ENCODE data around the gene GBP2.
A peak's percentile ranks its signal among the peaks of the same experiment; 100 is the strongest.
"Not testable (repeated sequence)": the region's sequence is repeated elsewhere in the genome, so short reads cannot be mapped to it uniquely, and the experiment has no call there.

GBP2 gene

GRCh38 chr1:89129911-89130310 lies 4.0 kb upstream of the GBP2 start:
- no peak for DNase-seq
- in situ Hi-C loops (cut with MboI; ENCODE audit: low pct_unique_long_range_greater_than_20kb, low sequenced_read_pairs): no loop called here

DNA sequence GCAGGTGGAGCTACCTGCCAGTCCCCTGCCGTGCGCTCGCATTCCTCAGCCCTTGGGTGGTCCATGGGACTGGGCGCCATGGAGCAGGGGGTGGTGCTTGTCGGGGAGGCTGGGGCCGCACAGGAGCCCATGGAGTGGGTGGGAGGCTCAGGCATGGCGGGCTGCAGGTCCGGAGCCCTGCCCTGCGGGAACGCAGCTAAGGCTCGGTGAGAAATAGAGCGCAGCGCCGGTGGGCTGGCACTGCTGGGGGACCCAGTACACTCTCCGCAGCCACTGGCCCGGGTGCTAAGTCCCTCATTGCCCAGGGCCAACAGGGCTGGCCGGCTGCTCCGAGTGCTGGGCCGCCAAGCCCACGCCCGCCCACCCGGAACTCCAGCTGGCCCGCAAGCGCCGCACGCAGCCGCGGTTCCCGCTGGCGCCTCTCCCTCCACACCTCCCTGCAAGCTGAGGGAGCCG lies 2.1 kb upstream of the GBP2 start:
- DNase-seq; in situ Hi-C loops (cut with MboI; ENCODE audit: low pct_unique_long_range_greater_than_20kb, low sequenced_read_pairs): not testable (repeated sequence)

DNA sequence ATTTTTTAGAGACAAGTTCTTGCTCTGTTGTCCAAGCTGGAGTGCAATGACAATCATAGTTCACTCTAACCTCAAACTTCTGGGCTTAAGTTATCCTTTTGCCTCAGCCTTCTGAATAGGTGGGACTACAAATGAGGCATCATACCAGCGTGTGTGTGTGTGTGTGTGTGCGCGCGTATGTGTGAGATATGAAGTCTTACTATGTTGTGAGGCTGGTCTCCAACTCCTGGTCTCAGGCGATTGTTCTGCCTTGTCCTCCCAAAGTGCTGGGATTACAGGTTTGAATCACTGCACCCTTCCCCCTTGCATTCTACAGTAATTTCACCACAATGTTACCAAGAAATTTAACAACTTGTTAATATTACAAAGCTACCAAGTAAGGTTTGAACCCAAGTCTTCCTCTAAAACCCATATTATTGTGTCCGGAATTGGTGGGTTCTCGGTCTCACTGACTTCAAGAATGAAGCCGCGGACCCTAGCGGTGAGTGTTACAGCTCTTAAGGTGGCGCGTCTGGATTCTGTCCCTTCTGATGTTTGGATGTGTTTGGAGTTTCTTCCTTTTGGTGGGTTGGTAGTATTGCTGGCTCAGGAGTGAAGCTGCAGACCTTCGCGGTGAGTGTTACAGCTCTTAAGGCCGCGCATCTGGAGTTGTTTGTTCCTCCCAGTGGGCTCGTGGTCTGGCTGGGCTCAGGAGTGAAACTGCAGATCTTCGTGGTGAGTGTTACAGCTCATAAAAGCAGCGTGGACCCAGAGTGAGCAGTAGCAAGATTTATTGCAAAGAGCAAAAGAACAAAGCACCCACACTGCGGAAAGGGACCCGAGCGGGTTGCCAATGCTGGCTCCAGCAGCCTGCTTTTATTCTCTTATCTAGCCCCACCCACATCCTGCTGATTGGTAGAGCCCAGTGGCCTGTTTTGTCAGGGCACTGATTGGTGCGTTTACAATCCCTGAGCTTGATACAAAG lies 970 bp upstream of the GBP2 start:
- peak; percentile 46 for DNase-seq
- in situ Hi-C loops (cut with MboI; ENCODE audit: low pct_unique_long_range_greater_than_20kb, low sequenced_read_pairs): not testable (repeated sequence)

- peak; percentile 5 for DNase-seq
- in situ Hi-C loops (cut with MboI; ENCODE audit: low pct_unique_long_range_greater_than_20kb, low sequenced_read_pairs): no loop called here
These were observed 538 bp downstream of the GBP2 start for GRCh38 chr1:89125240-89125912.

DNA sequence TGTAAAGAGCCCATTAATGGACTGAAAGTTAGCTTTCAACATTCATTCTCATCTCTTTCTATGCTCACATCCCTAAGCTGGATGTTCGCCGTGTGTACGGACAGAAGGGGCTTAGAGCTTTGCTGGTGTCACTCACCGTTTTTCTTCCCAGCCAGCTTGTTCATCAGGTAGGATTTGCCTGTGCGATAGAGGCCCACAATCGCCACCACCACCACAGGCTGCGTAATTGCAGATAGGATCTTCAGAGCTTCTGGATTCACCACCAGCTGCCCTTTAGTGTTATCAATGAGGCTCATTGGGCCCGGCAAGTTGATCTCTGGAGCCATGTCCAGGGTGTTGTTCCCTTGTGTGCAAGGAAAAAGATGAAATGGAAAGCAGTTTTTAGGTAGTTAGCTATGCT lies 4.3 kb downstream of the GBP2 start:
- DNase-seq: no peak
- in situ Hi-C loops (cut with MboI; ENCODE audit: low pct_unique_long_range_greater_than_20kb, low sequenced_read_pairs): no loop called here

DNA sequence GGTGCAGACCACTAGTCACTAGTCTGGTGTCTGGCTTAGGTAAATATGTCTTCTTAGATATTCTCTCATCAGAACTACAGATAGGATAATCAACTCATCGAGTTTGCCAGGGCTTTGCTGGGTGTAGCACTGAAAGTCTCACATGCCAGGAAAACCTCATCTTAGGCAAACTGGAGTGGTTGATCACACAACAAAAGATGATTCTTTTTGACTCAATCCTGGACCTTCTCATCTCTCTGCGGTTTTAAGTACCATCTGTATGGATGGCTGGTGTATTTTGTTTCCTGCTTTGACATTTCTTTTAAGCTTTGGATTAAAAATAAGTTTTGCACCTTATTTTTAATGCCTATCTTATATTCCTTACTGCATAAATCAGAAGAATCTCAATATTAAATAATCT lies 11.3 kb downstream of the GBP2 start:
- DNase-seq: no peak
- in situ Hi-C loops (cut with MboI; ENCODE audit: low pct_unique_long_range_greater_than_20kb, low sequenced_read_pairs): no loop called here

DNA sequence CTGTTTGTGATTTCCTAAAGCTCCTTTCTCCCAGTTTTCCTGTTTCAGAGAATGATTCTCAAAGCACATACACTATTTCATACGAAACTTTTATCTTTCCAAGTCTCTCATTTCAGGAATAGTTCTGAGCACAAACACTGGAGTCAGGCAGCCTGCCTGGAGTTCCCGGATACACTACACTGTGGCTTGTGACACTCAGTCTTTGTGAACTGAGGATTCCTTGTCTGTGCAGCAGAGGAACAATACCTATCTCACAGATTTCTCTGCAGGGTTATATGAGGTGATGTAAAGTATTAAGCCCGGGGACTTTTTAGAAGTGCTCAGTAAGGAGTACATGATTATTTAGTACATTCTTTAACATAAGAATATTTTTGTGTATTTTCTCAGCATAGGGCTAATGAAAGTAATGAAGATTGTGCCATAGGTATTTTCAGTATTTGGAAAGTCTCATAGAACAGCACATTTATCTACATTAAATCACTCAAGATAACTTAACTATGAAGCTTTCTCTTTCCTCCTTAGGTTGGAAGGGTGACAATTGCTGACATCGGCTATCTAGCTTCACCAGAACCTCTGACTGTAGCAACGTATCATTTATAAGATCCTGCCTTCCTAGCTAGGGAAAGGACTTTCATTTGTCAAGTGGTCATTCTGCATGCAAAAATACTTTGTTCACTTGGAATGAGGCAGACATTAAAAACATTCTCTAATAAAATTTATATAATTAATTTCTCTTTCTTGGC lies 12.9 kb downstream of the GBP2 start:
- no peak for DNase-seq
- in situ Hi-C loops (cut with MboI; ENCODE audit: low pct_unique_long_range_greater_than_20kb, low sequenced_read_pairs): no loop called here

DNA sequence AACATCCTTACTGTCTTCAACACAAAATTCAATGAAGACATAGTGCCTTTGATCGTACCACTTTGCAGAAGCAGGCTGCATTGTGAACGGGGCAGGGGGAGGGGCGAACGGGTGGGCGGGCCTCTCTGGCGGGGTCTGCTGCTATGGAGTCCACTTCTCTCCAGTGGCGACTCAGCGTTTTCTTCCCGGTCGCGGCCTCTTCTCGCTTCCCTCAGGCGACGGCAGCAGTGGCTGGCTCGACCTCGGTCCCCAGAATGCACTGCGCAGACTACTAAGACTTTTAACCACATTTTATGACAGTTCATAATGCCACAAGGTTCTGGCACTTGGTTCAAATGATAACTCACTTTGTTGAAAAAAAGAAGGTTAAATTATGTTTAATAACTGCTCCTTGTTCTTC lies 21.2 kb downstream of the GBP2 start:
- no peak for DNase-seq
- in situ Hi-C loops (cut with MboI; ENCODE audit: low pct_unique_long_range_greater_than_20kb, low sequenced_read_pairs): no loop called here

- DNase-seq: no peak
- in situ Hi-C loops (cut with MboI; ENCODE audit: low pct_unique_long_range_greater_than_20kb, low sequenced_read_pairs): no loop called here
These were observed 21.8 kb downstream of the GBP2 start for GRCh38 chr1:89104147-89104546.

DNA sequence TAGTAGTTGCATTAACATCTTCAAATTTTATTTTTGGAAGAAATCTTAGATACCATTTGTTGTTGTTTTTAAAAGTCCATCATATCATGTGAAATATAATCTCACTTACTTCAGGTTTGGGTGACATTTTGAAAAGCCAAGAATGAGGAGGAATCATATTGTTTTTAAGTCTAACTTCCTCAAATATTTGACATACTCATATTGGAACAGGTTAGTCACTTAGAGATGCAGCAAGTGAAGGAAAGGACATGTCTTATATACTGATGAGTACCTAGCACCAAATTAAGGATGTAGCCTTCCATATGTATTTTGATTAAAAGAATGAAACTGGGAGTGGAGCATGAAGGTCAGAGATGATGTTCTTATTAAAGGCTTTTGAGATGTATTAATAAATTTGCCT lies 23.9 kb downstream of the GBP2 start:
- in situ Hi-C loops (cut with MboI; ENCODE audit: low pct_unique_long_range_greater_than_20kb, low sequenced_read_pairs): no loop called here
- no peak for DNase-seq

- DNase-seq: no peak
- in situ Hi-C loops (cut with MboI; ENCODE audit: low pct_unique_long_range_greater_than_20kb, low sequenced_read_pairs): no loop called here
These were observed 25.5 kb downstream of the GBP2 start for GRCh38 chr1:89100412-89100811.

DNA sequence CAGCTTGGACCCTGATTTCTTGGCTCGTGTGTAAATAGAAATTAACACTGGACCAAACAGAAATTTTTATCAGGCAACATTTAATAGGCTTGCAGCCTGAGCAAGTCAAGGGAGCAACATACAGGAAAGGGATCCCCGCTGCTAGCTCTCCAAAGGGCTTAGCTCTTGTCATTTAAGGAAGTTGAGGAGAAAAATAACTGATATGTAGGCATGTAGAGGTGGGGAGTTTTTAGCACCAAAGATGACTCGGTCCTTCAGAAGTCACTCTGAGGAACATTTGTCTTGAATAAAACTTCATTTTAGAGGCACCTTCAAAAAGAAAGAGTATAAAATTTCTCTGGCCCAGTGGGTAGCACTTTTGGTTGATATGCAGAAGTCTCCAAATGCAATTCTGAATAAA lies 27.1 kb downstream of the GBP2 start:
- no peak for DNase-seq
- in situ Hi-C loops (cut with MboI; ENCODE audit: low pct_unique_long_range_greater_than_20kb, low sequenced_read_pairs): no loop called here

DNA sequence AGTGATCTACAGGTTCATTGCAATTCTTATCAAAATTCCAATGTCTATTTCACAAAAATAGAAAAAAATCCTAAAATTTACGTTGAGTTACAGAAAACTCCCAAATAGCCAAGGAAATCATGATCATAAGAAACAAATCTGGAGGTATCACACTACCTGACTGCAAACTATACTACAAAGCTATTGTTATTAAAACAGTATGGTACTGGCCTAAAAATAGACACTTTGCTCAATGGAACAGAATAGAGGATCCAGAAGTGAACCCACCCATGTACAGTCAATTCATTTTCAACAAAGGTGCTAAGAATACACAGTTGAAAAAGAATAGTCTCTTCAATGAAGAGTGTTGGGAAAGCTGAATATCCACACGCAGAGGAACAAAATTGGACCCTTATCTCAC lies 30.2 kb downstream of the GBP2 start:
- no peak for DNase-seq
- in situ Hi-C loops (cut with MboI; ENCODE audit: low pct_unique_long_range_greater_than_20kb, low sequenced_read_pairs): no loop called here

DNA sequence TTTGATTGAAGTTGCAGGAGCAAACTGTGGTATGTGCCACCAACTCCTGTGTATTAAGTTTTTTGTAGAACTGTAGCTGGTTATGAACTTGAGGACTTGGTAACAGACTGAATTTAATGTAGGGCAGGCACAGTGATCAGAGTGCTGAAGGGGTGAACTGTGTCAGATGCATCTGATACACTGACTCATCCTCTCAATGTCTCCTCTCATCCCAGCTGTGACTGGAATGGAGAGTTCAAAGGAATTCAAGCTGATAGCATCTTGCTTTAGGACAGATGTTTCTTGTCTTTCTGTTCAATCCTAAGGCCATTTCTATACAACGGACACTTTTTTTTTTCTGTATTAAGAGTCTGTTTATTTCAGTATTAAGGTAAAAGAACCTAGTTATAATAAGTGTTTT lies 36.0 kb downstream of the GBP2 start:
- in situ Hi-C loops (cut with MboI; ENCODE audit: low pct_unique_long_range_greater_than_20kb, low sequenced_read_pairs): no loop called here
- DNase-seq: no peak

DNA sequence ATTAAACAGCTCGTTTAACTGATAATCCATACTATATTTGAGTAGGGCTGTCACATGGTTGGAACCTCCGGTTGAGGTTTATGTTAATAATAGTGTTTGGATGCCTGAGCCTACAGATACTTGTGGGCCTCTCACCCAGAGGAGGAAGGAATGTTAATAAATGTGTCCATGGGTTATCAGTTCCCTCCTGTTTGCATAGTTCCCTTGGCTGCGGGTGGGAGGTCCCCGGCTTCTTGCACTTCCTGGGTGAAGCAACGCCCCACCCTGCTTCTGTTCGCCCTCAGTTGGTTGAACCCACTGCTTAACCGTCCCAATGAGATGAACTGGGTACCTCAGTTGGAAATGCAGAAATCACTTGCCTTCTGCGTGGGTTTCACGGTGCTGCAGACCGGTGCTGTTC lies 37.3 kb downstream of the GBP2 start:
- in situ Hi-C loops (cut with MboI; ENCODE audit: low pct_unique_long_range_greater_than_20kb, low sequenced_read_pairs): no loop called here
- no peak for DNase-seq

DNA sequence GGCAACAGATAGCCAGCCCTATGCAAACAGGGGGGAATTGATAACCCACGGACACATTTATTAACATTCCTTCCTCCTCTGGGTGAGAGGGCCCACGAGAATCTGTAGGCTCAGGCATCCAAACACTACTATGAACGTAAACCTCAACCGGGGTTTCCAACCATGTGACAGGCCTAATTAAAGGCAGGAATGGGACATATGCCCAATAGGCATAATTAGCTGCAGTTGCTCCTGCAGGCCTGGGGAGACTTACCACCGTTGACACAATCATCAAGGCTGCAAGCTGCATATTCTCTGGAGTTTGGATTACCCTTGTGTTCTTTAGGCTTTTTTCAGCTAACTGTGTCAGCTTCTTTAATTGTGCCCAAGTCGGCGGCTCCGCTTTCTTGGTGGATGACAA lies 38.7 kb downstream of the GBP2 start:
- no peak for DNase-seq

DNA sequence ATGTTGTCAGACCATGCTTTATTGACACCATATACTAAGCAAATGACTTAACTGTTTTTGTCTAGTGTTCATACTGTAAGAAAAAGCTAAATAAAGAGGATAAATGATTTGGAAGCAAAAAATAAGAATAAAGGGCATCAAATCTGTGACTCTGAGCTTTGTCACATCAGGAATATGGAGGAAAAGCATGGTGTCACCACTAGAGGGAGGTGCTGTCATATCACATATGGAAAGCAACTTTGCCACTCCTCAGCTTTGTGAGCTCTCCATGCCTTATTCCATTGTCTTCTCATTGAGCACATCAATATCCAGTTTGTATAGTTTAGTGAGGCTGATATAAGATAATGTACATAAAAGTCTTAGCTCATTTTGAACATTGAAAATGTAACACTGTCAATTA lies 40.1 kb downstream of the GBP2 start:
- no peak for DNase-seq
- in situ Hi-C loops (cut with MboI; ENCODE audit: low pct_unique_long_range_greater_than_20kb, low sequenced_read_pairs): no loop called here

More for the DNA sequence above, 38.7 kb downstream of the GBP2 start:
- in situ Hi-C loops (cut with MboI; ENCODE audit: low pct_unique_long_range_greater_than_20kb, low sequenced_read_pairs): no loop called here

- in situ Hi-C loops (cut with MboI; ENCODE audit: low pct_unique_long_range_greater_than_20kb, low sequenced_read_pairs): no loop called here
These were observed 44.9 kb downstream of the GBP2 start for GRCh38 chr1:89081005-89081404.

DNA sequence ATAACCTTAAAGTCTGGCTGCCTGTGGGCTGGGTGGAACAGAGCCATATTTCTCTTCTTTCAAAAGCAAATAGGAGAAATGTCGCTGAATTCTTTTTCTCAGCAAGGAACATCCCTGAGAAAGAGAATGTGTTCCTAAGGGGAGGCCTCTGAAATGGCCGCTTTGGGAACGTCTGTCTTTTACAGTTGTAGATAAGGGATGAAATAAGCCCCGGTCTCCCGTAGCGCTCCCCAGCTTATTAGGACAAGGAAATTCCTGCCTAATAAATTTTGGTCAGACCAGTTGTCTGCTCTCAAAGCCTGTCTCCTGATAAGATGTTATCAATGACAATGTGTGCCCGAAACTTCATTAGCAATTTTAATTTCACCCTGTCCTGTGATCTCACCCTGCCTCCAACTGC lies 45.8 kb downstream of the GBP2 start:
- DNase-seq; in situ Hi-C loops (cut with MboI; ENCODE audit: low pct_unique_long_range_greater_than_20kb, low sequenced_read_pairs): not testable (repeated sequence)

More at GRCh38 chr1:89081005-89081404, 44.9 kb downstream of the GBP2 start:
- no peak for DNase-seq
